ENCODE results near the gene PKD1L1.

Gene PKD1L1

GRCh38 chr7:47811632-47812380, 136.5 kb downstream of the PKD1L1 start:
- H3K4me1 ChIP-seq (ENCODE audit: insufficient read depth, poor library complexity, severe bottlenecking): no peaks in the 10 kb centered on the region
- no peaks in the 10 kb centered on the region for H3K36me3 ChIP-seq (ENCODE audit: low read depth)
- TF ChIP-seq, protein P1, sequence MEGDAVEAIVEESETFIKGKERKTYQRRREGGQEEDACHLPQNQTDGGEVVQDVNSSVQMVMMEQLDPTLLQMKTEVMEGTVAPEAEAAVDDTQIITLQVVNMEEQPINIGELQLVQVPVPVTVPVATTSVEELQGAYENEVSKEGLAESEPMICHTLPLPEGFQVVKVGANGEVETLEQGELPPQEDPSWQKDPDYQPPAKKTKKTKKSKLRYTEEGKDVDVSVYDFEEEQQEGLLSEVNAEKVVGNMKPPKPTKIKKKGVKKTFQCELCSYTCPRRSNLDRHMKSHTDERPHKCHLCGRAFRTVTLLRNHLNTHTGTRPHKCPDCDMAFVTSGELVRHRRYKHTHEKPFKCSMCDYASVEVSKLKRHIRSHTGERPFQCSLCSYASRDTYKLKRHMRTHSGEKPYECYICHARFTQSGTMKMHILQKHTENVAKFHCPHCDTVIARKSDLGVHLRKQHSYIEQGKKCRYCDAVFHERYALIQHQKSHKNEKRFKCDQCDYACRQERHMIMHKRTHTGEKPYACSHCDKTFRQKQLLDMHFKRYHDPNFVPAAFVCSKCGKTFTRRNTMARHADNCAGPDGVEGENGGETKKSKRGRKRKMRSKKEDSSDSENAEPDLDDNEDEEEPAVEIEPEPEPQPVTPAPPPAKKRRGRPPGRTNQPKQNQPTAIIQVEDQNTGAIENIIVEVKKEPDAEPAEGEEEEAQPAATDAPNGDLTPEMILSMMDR (IDR thresholded peaks at IDR 0.05; ENCODE audit: poor library complexity, severe bottlenecking): no peak
- no peak overlapping the region for H3K27ac ChIP-seq (ENCODE audit: poor library complexity, severe bottlenecking)
- ATAC-seq (ENCODE audit: low read depth) (no peak), DNase-seq (ENCODE audit: low spot score) (no peak)
- no peak overlapping the region for H3K4me3 ChIP-seq (ENCODE audit: severe bottlenecking)
- H3K27me3 ChIP-seq (ENCODE audit: insufficient read depth, poor library complexity, severe bottlenecking): no peaks in the 10 kb centered on the region
- H3K9me3 ChIP-seq (ENCODE audit: severe bottlenecking): no peaks in the 10 kb centered on the region

DNA sequence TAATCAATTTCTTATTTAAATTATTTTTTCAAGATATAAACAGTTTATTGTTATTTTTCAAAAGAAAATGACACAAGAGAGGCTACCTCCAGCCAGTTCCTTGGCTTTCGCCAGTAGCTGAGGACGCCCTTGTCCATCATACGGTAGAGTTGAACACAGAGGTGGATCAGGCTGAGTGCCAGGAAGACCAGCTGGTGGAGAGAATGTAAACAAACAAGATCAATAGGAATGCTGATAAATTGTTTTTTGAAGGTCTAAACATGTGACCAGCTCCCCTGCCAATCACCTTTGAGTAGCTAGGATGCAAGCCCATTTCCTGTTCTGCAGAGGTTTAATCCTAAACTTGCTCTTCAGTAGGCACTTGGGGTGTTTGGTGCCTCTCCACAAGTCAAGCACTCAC, 138.9 kb downstream of the PKD1L1 start:
- no peaks in the 10 kb centered on the region for H3K4me1 ChIP-seq (ENCODE audit: insufficient read depth, poor library complexity, severe bottlenecking)
- no peaks in the 10 kb centered on the region for H3K27me3 ChIP-seq (ENCODE audit: insufficient read depth, poor library complexity, severe bottlenecking)
- no peak overlapping the region for H3K27ac ChIP-seq (ENCODE audit: poor library complexity, severe bottlenecking)
- DNase-seq (ENCODE audit: low spot score) (no peak), ATAC-seq (ENCODE audit: low read depth) (no peak)
- H3K4me3 ChIP-seq (ENCODE audit: severe bottlenecking): no peak overlapping the region
- no peaks in the 10 kb centered on the region for H3K9me3 ChIP-seq (ENCODE audit: severe bottlenecking)
- TF ChIP-seq, protein P1 (IDR thresholded peaks at IDR 0.05; ENCODE audit: poor library complexity, severe bottlenecking): no peak
- no peaks in the 10 kb centered on the region for H3K36me3 ChIP-seq (ENCODE audit: low read depth)

DNA sequence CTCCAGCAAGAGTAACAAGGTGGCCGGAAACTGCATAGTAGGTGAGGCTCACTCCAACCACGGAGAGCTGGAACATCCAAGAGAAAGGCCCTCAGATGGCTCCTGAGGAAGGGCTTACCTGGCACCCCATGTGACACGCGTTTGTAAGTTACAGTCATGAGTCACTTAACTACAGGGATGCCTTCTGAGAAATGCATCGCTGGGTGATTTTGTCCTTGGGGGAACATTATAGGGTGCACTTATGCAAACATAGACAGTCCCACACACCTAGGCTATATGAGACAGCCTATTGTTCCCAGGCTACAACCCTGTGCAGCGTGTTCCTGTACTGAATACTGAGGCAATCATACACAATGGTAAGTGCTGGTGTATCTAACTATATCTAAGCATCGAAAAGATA, 139.9 kb downstream of the PKD1L1 start:
- Histone ChIP-seq H3K36me3 (ENCODE audit: low read depth) (no peaks in the 10 kb centered on the region), H3K4me1 (ENCODE audit: insufficient read depth, poor library complexity, severe bottlenecking) (no peaks in the 10 kb centered on the region), H3K9me3 (ENCODE audit: severe bottlenecking) (no peaks in the 10 kb centered on the region), H3K4me3 (ENCODE audit: severe bottlenecking) (no peak overlapping the region), H3K27ac (ENCODE audit: poor library complexity, severe bottlenecking) (no peak overlapping the region), H3K27me3 (ENCODE audit: insufficient read depth, poor library complexity, severe bottlenecking) (no peaks in the 10 kb centered on the region)
- DNase-seq (ENCODE audit: low spot score) (no peak), ATAC-seq (ENCODE audit: low read depth) (no peak)
- TF ChIP-seq, protein P1 (IDR thresholded peaks at IDR 0.05; ENCODE audit: poor library complexity, severe bottlenecking): no peak

- TF ChIP-seq, protein P1 (IDR thresholded peaks at IDR 0.05; ENCODE audit: poor library complexity, severe bottlenecking): no peak
- Histone ChIP-seq H3K27me3 (ENCODE audit: insufficient read depth, poor library complexity, severe bottlenecking) (no peaks in the 10 kb centered on the region), H3K27ac (ENCODE audit: poor library complexity, severe bottlenecking) (no peak overlapping the region), H3K36me3 (ENCODE audit: low read depth) (no peaks in the 10 kb centered on the region), H3K9me3 (ENCODE audit: severe bottlenecking) (no peaks in the 10 kb centered on the region), H3K4me3 (ENCODE audit: severe bottlenecking) (no peak overlapping the region), H3K4me1 (ENCODE audit: insufficient read depth, poor library complexity, severe bottlenecking) (no peaks in the 10 kb centered on the region)
- ATAC-seq (ENCODE audit: low read depth) (no peak), DNase-seq (ENCODE audit: low spot score) (no peak)
Measured at GRCh38 chr7:47807756-47808155, 140.5 kb downstream of the PKD1L1 start.

DNA sequence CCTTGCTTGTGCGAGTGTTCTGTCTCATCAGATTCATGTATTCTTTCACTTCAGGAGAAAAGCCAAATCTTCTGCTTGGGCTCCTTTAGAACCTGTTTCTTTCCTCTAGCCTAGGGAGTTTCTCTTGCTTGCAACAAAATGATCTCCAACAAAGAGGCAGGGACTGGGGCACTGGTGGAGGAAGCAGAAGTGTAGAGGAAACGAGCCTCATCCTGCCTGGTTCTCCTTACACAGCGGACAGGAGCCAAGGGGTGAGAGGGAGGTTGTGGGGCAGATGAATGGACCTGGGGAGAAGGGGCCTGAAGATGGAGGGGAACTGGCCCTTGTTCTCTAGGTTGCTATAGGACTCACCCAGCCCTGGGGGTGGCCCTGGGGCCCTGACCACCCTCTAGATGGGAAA, 141.1 kb downstream of the PKD1L1 start:
- no peaks in the 10 kb centered on the region for H3K27me3 ChIP-seq (ENCODE audit: insufficient read depth, poor library complexity, severe bottlenecking)
- TF ChIP-seq, protein P1 (IDR thresholded peaks at IDR 0.05; ENCODE audit: poor library complexity, severe bottlenecking): no peak
- no peaks in the 10 kb centered on the region for H3K4me1 ChIP-seq (ENCODE audit: insufficient read depth, poor library complexity, severe bottlenecking)
- no peak for ATAC-seq (ENCODE audit: low read depth)
- no peak overlapping the region for H3K27ac ChIP-seq (ENCODE audit: poor library complexity, severe bottlenecking)
- no peak for DNase-seq (ENCODE audit: low spot score)
- H3K4me3 ChIP-seq (ENCODE audit: severe bottlenecking): no peak overlapping the region
- no peaks in the 10 kb centered on the region for H3K36me3 ChIP-seq (ENCODE audit: low read depth)
- no peaks in the 10 kb centered on the region for H3K9me3 ChIP-seq (ENCODE audit: severe bottlenecking)
